GM18870 (cell line): ENCODE results near the gene PIGB.
"Not testable (repeated sequence)": the region's sequence is repeated elsewhere in the genome, so short reads cannot be mapped to it uniquely, and the experiment has no call there.

Experiments used
- ATAC-seq: cut with Tn5 transposase; IDR thresholded peaks from one replicate; pipeline ENCODE4 v1.9.1; 2021; ENCODE audit warnings: moderate library complexity; ENCODE audit not compliant: unreplicated experiment

The PIGB gene

DNA sequence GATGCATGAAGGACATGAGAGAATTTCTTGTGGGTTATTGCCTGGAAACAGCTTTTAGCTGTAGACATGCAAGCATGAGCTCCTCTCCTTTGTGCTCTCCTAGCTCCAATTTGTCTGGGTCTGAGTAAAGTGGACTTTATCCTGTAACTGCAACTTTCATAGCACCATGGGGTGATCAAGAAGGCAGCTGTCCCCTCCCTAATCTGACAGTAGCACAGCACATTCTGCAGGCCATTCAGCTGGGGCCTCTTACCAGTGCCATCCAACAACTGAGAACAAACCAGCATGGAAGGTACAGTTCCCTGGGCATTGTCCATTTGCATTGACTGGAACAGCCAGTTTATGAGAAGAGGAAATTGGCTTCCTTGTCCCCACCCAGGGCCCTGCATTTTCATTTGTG is 21.7 kb upstream of the PIGB start:
- ATAC-seq: no peak

DNA sequence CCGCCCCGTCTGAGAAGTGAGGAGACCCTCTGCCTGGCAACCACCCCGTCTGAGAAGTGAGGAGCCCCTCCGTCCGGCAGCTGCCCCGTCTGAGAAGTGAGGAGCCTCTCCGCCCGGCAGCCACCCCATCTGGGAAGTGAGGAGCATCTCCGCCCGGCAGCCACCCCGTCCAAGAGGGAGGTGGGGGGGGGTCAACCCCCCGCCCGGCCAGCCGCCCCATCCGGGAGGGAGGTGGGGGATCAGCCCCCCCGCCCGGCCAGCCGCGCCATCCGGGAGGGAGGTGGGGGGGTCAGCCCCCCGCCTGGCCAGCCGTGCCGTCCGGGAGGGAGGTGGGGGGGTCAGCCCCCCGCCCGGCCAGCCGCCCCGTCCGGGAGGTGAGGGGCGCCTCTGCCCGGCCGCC is 16.2 kb upstream of the PIGB start:
- ATAC-seq: not testable (repeated sequence)

DNA sequence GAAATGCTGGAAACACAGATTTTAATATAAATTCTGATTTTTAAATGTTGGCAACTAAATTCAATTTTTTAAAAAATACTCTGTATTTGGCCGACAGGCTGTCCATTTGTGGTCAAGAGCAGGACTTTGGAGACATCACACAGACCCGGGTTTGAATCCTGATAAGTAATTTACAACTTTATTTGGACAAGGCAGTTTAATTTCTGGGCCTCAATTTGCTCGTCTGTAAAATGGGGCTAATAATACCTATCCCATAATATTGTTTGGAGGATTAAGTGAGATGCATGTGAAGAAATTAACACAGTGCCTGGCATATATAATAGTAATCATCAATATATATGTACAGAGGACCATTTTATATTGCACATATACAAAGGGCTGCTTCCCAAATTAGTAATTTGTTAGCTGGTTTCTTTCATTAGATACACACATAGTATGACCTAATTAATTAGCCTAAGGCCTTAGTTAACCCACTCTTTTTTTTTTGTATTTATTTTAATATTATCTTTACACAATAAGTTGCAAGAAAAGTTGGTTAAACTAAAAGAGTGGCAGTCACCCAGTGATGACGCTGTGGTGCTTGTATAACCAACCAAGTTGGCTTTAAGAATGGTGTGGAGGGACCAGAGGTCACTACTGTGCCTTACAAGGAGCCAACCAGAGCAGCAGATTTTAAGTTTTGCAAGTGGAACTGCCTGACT is 665 bp downstream of the PIGB start:
- ATAC-seq: no peak

DNA sequence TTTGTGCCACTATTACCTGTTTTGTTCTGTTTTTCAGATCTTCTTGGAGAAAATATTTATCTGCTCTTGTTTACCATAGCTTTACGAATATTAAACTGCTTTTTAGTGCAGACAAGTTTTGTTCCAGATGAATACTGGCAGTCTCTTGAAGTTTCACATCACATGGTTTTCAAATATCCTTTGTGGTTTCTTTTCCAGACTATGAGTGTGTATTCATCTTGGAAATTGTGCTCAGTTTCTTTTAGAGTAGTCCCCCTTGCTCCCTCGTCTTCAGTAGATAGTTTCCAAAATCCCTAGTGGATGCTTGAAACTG is 1.2 kb downstream of the PIGB start:
- ATAC-seq: no peak

GRCh38 chr15:55320963-55321362 is 1.9 kb downstream of the PIGB start:
- ATAC-seq: no peak

DNA sequence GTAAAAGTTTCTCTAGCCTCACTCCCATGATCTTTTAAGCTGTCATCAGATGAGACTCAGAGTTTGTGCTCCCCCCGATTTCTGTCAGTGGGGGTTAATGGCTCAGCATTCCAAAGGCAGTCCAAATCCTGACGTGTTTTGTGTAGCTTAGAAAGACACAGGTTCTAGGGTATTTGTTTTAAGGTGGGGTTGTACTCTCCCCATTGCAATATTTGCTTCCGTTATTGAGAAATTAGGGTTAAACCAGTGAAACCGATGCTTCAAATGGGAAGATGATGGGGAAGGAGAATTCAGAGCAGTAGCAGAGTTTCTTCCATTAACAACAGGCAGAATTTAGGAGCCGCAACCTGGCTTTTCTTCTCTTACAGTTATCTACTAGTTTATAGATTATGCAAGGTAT is 3.4 kb downstream of the PIGB start:
- ATAC-seq: no peak

DNA sequence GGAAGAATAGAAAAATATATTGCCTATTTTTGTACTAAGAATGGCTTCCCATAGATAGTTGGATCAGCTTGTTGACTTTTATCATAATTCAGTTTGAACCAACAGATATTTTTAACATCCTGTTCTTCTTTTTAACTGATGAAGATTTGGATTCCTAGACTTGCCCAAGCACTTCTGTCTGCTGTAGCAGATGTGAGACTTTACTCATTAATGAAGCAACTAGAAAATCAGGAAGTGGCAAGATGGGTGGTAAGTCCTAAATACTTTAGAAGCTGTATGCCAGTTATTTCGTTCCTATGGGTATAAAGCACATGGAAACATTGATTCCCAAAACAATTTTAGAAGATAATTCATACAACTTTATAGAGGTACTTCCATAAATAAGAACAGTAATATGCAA is 8.4 kb downstream of the PIGB start:
- ATAC-seq: no peak

DNA sequence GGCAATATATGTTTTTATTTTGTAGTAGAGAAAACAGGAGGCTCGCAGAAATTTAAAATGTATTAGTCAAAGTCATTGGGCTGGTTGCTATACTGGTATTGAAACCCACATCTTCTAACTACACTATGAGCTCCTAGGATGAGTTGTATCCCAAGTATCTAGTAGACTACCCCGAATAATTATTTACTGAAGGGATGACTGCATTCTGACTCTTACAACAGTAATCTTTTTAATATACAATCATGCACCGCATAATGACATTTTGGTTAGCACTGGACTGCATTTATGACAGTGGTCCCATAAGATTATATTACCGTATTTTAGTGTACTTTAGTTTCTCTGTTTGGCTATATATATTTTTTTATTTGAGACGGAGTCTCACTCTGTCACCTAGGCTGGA is 15.3 kb downstream of the PIGB start:
- no peak for ATAC-seq

- ATAC-seq: no peak
These were observed 16.0 kb downstream of the PIGB start for GRCh38 chr15:55334997-55335396.

DNA sequence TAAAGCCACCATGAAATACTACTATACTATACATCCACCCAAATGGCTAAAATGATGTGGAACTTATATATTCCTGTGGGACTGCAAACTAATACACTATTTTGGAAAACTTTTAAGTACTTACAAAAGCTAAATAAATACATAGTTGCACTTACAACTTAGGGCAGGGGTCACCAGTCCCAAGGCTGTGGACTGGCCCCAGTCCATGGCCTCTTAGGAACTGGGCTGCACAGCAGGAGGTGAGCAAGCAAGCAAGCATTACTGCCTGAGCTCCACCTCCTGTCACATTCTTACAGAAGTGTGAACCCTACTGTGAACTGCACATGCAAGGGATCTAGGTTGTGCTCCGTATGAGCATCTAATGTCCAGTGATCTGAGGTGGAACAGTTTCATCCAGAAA is 18.1 kb downstream of the PIGB start:
- no peak for ATAC-seq

DNA sequence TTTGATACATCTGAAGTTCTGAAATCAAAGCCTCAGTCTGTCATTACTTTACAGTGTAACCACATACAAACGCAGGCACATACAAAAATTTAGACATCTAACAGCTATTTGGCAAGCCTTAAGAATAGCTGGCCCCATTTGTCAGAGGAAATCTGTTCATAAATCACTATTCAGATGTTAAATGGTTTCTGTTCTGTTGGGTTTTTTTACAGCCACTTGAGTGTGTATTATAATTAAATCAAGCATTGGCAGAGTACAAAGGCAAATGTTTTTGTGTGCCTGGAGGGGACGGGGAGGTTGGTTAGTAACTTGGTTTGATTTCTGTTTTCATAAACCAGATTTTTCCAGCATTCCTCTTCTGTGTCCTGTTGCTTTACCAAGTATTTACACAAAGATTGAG is 24.1 kb downstream of the PIGB start:
- no peak for ATAC-seq

- no peak for ATAC-seq
These were observed 25.2 kb downstream of the PIGB start for GRCh38 chr15:55344206-55344605.

DNA sequence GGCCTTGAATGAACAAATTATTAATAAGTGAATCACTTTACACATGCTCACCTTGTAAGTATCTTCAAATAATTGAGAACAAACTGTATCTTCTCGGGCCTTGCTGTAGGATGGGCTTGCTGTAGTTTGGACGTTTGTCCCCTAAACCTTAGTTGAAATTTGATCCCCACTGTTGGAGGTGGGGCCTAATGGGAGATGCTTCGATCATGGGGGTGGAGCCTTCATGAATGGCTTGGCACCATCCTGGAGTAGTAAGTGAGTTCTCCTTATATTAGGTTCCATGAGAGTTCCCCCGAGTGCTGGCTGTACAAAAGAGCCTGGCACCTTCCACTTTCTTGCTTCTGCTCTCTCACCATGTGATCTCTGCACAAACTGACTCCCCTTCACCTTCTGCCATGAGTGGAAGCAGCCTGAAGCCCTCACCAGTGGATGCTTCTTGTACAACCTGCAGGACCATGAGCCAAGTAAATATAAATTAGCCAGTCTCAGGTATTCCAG is 29.3 kb downstream of the PIGB start:
- no peak for ATAC-seq

DNA sequence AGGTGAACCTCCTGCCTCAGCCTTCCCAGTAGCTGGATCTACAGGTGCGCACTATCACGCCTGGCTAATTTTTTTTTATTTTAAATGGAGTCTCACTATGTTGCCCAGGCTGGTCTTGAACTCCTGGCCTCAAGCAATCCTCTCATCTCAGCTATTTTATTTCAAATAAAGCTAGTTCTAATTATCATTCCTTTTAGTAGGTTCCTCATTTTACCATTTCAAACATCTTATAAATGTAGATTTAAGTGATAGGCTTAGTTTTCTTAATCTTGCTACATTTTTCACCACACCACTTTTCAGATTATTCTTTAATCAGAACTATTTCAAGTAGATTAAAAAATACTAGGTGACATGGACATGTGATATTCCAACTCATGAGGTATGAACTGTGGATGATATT is 30.3 kb downstream of the PIGB start:
- no peak for ATAC-seq

- ATAC-seq: no peak
These were observed 34.0 kb downstream of the PIGB start for GRCh38 chr15:55353025-55353424.

DNA sequence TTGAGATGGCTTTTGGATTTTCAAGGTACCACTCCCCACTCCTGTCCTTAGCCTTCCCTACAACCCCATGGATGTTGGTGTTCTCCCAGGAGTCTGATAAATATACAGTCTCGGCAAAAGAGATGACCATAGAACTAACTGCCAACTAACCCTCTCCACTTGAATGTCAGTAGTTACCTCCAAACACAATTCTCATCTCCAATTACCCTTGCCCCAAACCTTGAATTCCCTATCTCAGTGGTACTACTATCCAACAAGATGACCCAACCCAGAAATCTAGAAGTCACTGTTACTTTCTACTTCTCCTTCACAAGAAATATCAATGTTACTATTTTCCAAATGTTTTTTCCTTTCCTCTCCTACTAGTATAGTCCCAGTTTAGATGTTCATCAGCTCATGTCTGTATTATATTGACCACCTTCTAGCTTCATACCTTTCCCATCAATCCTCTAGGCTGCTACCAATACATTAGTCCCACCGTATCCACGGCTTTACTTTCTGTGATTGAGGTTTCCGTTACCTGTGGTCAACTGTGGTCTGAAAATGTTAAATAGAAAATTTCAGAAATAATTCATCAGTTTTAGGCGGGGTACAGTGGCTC is 38.1 kb downstream of the PIGB start:
- no peak for ATAC-seq

DNA sequence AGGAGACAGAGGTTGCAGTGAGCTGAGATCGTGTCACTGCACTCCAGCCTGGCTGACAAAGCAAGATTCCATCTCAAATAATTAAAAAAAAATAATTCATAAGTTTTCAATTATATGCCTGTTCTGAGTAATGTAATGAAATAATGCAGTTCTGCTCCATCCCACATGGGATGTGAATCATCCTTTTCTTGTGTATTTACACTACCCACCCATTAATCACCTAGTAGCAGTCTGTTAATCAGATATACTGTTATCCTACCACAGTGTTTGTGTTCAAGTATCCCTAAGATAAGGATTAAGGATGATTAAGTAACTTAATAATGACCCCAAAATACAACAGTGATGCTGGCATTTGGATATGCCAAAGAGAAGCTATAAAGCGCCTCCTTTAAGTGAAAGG is 38.8 kb downstream of the PIGB start:
- ATAC-seq: no peak

- no peak for ATAC-seq
These were observed 39.4 kb downstream of the PIGB start for GRCh38 chr15:55358471-55358870.

- no peak for ATAC-seq
These were observed 41.2 kb downstream of the PIGB start for GRCh38 chr15:55360256-55360655.

GRCh38 chr15:55361048-55361447 is 42.0 kb downstream of the PIGB start:
- no peak for ATAC-seq

GRCh38 chr15:55362641-55363040 is 43.6 kb downstream of the PIGB start:
- no peak for ATAC-seq

GRCh38 chr15:55366981-55367380 is 48.0 kb downstream of the PIGB start:
- no peak for ATAC-seq
